Esophagus squamous epithelium (tissue), 4 donors: ENCODE results near the gene PRKCE.

Experiments used
- POLR2A ChIP-seq, 4 donors: fragments of 450-650 bp; IDR thresholded peaks; one replicate each; pipeline ENCODE4 v1.6.1; 2017; ENCODE audit warnings: antibody characterized with exemption in 4 of 4, mild to moderate bottlenecking in 4 of 4, moderate library complexity in 3 of 4
- TF ChIP-seq, protein P1 (sequence below), 6 experiments: fragments of 450-650 bp in 4 of 6; fragments of 200-600 bp in 2 of 6; sonication (generic) in 2 of 6; IDR thresholded peaks; one replicate each; pipeline ENCODE4 v1.5.1; 2016 to 2019; ENCODE audit warnings: antibody characterized with exemption in 6 of 6, mild to moderate bottlenecking in 4 of 6, moderate library complexity in 4 of 6

DNA sequence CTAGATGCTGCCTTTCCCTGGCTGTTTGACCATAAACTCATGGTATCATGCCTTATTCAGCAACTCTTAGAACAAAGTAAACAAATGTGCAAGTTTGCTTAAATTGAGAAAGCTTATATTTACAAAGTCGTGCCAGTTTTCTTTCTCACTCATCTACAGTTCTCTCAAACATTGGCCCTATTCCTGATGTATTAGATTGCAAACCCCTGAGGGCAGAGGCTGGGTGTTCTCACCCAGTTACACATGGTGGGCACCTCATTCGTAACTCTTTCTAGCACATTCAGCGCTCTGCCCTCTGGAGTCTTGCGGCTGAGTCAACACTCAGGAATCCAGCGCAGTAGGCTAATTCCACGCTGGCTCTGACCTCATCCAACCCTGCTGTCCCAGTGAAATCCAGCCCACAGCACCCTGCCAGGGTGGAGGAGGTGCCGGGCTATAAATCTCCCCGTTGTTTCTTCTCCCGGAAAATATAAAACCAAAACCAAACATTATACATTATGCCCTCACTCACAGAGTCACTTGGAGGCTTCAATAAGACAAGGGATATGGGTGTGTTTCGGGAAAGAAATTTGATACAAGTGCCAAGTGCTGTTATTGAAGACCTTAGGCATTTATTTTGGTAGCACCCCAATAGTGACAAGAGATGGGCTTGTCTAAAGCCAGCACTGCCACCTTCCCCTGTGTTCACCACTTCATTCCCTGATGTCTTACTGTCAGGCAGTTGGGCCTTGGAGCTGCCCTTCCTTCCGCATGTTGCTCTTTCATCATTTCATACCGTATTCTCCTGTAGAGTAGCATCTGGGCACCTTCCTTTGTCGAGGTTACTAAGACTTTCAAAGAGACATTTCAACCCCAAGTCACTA is 287.4 kb downstream of the PRKCE start:
- TF ChIP-seq, protein P1, sequence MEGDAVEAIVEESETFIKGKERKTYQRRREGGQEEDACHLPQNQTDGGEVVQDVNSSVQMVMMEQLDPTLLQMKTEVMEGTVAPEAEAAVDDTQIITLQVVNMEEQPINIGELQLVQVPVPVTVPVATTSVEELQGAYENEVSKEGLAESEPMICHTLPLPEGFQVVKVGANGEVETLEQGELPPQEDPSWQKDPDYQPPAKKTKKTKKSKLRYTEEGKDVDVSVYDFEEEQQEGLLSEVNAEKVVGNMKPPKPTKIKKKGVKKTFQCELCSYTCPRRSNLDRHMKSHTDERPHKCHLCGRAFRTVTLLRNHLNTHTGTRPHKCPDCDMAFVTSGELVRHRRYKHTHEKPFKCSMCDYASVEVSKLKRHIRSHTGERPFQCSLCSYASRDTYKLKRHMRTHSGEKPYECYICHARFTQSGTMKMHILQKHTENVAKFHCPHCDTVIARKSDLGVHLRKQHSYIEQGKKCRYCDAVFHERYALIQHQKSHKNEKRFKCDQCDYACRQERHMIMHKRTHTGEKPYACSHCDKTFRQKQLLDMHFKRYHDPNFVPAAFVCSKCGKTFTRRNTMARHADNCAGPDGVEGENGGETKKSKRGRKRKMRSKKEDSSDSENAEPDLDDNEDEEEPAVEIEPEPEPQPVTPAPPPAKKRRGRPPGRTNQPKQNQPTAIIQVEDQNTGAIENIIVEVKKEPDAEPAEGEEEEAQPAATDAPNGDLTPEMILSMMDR (IDR thresholded peaks at IDR 0.05), result no peak
- TF ChIP-seq POLR2A (IDR thresholded peaks at IDR 0.05), result no peak
